HCT116 (cell line): ENCODE data around the gene SF3B5.

Experiments used
- CTCF ChIP-seq, 3 experiments: fragments of 200-600 bp in 1 of 3; sonication (generic) in 1 of 3; IDR thresholded peaks in 2 of 3; conservative IDR thresholded peaks in 1 of 3; 2 replicates each; pipeline ENCODE4 v1.5.1; 2012 to 2017; ENCODE audit warnings: low read depth in 2 of 3, low read length in 2 of 3, antibody characterized with exemption in 1 of 3, borderline replicate concordance in 1 of 3, control low read depth in 1 of 3, mild to moderate bottlenecking in 1 of 3, mixed read lengths in 1 of 3, mixed run types in 1 of 3, moderate library complexity in 1 of 3; ENCODE audit not compliant: insufficient read depth in 1 of 3
- EZH2 ChIP-seq: fragments of 200-600 bp; sonication (generic); IDR thresholded peaks from 2 replicates; pipeline ENCODE4 v1.6.1; 2017; ENCODE audit warnings: antibody characterized with exemption, mixed run types
- JUND ChIP-seq: IDR thresholded peaks from 2 replicates; pipeline ENCODE4 v1.6.1; 2012
- MAX ChIP-seq: IDR thresholded peaks from 2 replicates; pipeline ENCODE4 v1.6.1; 2012
- POLR2A ChIP-seq: IDR thresholded peaks from 2 replicates; pipeline ENCODE4 v1.7.0; 2011; ENCODE audit warnings: borderline replicate concordance; ENCODE audit not compliant: insufficient read depth, insufficient read length; ENCODE audit errors: extremely low read depth
- ZBTB33 ChIP-seq: IDR thresholded peaks from 2 replicates; pipeline ENCODE4 v1.6.1; 2011; ENCODE audit warnings: mild to moderate bottlenecking, low read length, moderate library complexity; ENCODE audit not compliant: insufficient replicate concordance; ENCODE audit errors: extremely low read depth
- ZFX ChIP-seq: fragments of 450-650 bp; IDR thresholded peaks from 2 replicates; pipeline ENCODE4 v1.6.1; 2017

- TF ChIP-seq ZFX = no peak
- no peak for TF ChIP-seq ZBTB33
- no peak for TF ChIP-seq CTCF (IDR thresholded peaks at IDR 0.05 in 2 of 3, conservative IDR thresholded peaks at IDR 0.05 in 1 of 3; ENCODE audit: borderline replicate concordance in 1 of 3, insufficient read depth in 1 of 3, low read depth in 2 of 3, low read length in 2 of 3)
- TF ChIP-seq EZH2 = no peak
- no peak for TF ChIP-seq POLR2A
- TF ChIP-seq JUND = no peak
- TF ChIP-seq MAX = no peak
Observed at GRCh38 chr6:144123421-144123820, 28.0 kb upstream of the SF3B5 start.
